ENCODE results near the gene GPR78.

The GPR78 gene

DNA sequence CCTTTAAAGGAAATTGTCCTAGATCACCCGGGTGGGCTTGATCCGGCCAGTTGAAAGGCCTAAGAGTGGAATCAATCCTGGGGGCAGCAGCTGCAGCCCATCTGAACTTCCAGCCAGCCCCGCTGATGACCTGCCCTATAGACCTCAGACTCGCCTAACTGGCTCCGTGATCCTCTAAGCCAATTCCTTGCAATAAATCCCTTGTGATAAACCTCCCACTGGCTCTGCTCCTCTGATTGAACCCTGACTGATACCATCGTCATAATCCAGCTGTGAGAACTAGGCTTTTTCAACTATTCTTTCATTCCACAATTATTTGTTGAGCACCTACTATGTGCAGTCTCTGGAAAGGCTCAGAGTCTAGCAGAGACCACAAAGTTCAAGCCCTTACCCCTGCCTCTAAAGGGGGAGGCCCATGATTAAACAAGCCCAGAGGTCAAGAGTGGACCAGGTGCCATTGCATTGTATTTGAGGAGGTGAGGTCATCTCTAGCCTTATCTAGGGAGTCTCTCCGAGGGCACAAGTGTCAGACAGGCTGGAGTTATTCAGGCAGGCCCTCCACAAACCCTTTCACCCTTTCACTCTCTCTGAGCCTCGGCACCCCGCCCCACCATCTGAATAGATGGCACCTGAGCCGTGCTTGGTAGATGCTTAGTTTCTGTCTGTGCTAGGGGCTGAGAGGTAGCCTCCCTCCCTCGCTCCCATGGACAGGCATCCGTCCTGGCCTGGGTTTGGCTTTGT lies 20.5 kb upstream of the GPR78 start:
- TF ChIP-seq, protein P1, sequence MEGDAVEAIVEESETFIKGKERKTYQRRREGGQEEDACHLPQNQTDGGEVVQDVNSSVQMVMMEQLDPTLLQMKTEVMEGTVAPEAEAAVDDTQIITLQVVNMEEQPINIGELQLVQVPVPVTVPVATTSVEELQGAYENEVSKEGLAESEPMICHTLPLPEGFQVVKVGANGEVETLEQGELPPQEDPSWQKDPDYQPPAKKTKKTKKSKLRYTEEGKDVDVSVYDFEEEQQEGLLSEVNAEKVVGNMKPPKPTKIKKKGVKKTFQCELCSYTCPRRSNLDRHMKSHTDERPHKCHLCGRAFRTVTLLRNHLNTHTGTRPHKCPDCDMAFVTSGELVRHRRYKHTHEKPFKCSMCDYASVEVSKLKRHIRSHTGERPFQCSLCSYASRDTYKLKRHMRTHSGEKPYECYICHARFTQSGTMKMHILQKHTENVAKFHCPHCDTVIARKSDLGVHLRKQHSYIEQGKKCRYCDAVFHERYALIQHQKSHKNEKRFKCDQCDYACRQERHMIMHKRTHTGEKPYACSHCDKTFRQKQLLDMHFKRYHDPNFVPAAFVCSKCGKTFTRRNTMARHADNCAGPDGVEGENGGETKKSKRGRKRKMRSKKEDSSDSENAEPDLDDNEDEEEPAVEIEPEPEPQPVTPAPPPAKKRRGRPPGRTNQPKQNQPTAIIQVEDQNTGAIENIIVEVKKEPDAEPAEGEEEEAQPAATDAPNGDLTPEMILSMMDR (IDR thresholded peaks at IDR 0.05; ENCODE audit: borderline replicate concordance, control extremely low read depth, extremely low read depth, insufficient read depth, missing control alignments): no peak
- DNase-seq (ENCODE audit: low spot score): no peak
- in situ Hi-C loops (cut with MboI; ENCODE audit: low sequenced_read_pairs, unreplicated experiment): no loop called here

DNA sequence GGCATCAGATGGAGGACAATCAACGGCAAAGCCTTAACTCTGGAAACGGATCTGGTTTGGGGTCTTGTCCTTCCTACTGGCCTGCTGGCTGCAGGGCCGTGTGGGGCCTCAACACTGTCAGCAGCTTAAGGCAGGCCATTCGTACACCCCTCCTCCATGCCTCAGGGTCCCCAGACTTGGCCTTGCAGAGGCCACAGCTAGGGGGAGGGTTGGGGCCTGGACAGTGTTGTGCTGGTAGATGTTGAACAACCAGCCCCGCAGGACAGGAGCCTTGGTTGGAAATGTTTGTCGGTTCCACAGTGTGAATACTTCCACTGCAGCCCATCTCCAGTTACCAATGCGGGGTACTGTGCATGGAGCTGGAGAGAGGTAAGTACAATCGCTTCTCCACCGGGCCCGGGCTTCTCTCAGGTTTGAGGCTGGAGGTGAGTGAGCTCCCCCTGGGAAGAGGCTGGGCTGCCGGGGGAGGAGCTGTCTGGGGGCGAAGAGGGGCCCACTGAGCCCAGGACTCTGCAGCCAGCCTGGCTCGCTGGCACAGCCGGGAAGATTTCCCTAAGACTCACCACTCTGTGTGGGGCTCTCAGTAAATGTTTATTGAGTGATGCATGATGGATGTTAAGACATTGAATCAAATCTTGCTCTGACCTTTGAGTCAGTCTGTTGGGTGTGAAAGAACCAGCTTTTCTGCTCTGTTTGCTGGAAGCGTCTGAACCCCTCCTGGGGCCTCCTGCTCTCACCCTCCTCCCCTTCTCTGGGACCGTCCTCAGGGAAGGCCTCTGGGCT lies 19.7 kb upstream of the GPR78 start:
- in situ Hi-C loops (cut with MboI; ENCODE audit: low sequenced_read_pairs, unreplicated experiment): no loop called here
- TF ChIP-seq, protein P1 (IDR thresholded peaks at IDR 0.05; ENCODE audit: borderline replicate concordance, control extremely low read depth, extremely low read depth, insufficient read depth, missing control alignments): no peak
- no peak for DNase-seq (ENCODE audit: low spot score)

DNA sequence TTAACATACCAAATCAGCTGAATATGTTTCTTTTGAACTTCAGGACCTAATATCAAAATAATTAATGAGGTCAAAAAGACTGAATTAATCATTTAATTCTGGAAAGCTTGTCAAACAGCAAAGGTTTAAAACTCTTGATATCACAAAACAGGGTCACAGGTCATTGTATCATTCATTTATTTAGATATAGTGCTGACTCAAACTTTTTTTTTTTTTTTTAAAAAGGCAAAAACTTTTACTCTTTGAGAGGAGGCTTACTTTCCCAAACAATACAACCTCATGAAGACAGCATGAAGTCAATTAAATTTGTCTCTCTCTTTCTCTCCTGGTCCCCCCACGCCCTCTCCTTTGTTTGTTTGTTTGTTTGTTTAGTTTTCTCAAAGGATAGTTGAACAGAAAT lies 15.6 kb upstream of the GPR78 start:
- DNase-seq (ENCODE audit: low spot score): no peak
- in situ Hi-C loops (cut with MboI; ENCODE audit: low sequenced_read_pairs, unreplicated experiment): no loop called here
- TF ChIP-seq, protein P1 (IDR thresholded peaks at IDR 0.05; ENCODE audit: borderline replicate concordance, control extremely low read depth, extremely low read depth, insufficient read depth, missing control alignments): no peak

DNA sequence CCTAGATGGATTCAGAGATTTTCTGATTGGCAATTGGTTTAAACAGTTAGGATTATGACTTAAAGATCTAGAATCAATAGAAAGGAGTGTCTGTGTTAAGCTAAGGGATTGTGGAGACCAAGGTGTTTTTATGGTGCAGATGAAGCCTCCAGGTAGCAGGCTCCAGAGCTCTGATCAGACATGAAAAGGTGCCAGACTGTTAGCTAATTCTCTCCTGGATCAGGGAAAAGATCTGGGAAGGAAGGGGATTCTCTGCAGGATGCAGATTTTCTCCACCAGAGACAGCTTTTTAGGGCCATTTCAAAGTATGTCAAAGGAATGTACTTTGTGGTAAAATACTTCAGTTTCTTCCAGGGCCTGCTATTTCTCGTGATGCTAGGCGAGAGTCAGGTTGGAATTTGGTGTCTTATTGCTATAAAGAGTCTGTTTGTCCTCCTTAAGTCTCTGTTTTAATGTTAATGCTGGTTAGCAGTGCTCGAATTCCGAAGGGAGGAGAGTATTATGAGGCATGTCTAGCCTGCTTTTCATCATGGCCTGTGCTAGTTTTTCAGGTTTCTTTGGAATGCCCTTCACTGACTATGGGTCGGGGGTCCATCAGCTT lies 12.0 kb upstream of the GPR78 start:
- in situ Hi-C loops (cut with MboI; ENCODE audit: low sequenced_read_pairs, unreplicated experiment): no loop called here
- DNase-seq (ENCODE audit: low spot score): no peak
- TF ChIP-seq, protein P1 (IDR thresholded peaks at IDR 0.05; ENCODE audit: borderline replicate concordance, control extremely low read depth, extremely low read depth, insufficient read depth, missing control alignments): no peak

DNA sequence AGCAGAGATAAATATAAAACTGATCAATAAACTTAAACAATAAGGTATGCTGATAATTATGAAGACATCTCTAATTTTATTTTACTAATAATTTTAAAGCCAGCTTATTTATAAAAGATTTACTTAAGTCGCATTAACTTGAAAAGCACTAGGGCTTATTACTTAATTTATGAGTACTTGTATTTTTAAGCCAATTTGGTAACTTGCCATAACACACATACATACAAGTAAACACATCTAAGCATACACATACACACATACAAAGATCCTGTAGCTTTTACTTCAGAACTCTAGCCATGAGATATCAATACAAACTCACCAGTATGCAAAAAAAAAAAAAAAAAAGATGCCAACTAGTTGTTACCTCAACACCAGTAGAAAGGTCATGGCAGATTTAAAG lies 10.0 kb upstream of the GPR78 start:
- DNase-seq (ENCODE audit: low spot score): no peak
- TF ChIP-seq, protein P1 (IDR thresholded peaks at IDR 0.05; ENCODE audit: borderline replicate concordance, control extremely low read depth, extremely low read depth, insufficient read depth, missing control alignments): no peak
- in situ Hi-C loops (cut with MboI; ENCODE audit: low sequenced_read_pairs, unreplicated experiment): no loop called here
